Thoracic aorta (tissue), 2 donors: ENCODE data around the gene CLASP1. TPM values are rescaled to one million over a fixed set of nuclear protein-coding genes. Genes with fewer than 3 reads are reported as not detected.

Source experiments
- ATAC-seq: fragments of 150-250 bp; one replicate; pipeline ENCODE4 v1.8.0; 2017; ENCODE audit warnings: low read depth; ENCODE audit not compliant: insufficient number of reproducible peaks, low FRiP score
- DNase-seq: peaks from one replicate; pipeline ENCODE4 v3.0.0-alpha.2; 2020; ENCODE audit warnings: low spot score
- H3K27ac ChIP-seq, 2 donors: fragments of 200-600 bp; sonication (generic); 1 replicate in 1 of 2; 2 replicates in 1 of 2; pipeline ENCODE4 v1.5.1; 2016; ENCODE audit warnings: mild to moderate bottlenecking in 2 of 2, moderate library complexity in 2 of 2
- H3K27me3 ChIP-seq: fragments of 200-600 bp; sonication (generic); replicated peaks from 2 replicates; pipeline ENCODE4 v1.6.0; 2016; ENCODE audit warnings: mild to moderate bottlenecking; ENCODE audit not compliant: insufficient read depth
- H3K36me3 ChIP-seq: fragments of 200-600 bp; sonication (generic); one replicate; pipeline ENCODE4 v1.5.1; 2016
- H3K4me1 ChIP-seq, 2 donors: fragments of 200-600 bp; sonication (generic); 1 replicate in 1 of 2; 2 replicates in 1 of 2; pipeline versions ENCODE4 v1.5.1 to v1.6.0; 2016; ENCODE audit warnings: low read depth in 2 of 2, mild to moderate bottlenecking in 1 of 2; ENCODE audit not compliant: control insufficient read depth in 1 of 2
- H3K4me3 ChIP-seq: fragments of 200-600 bp; sonication (generic); 2 replicates; pipeline ENCODE4 v1.5.1; 2016; ENCODE audit warnings: mild to moderate bottlenecking
- H3K9me3 ChIP-seq: fragments of 200-600 bp; sonication (generic); 2 replicates; pipeline ENCODE4 v1.5.1; 2016
- CTCF ChIP-seq: fragments of 200-600 bp; sonication (generic); IDR thresholded peaks from one replicate; pipeline ENCODE4 v1.5.1; 2019; ENCODE audit warnings: antibody characterized with exemption
- total RNA-seq, 2 donors: library from RNA; depleted of rRNA; stranded (reverse); fragments of >200 nt; gene quantifications; one replicate each; pipeline versions ENCODE4 v1.1.0 to v1.2.3, GENCODE V29; 2016

CLASP1 gene
- total RNA-seq, 2 donors from 2014 or later, result 69.7 to 113 TPM

GRCh38 chr2:121584741-121585140, 64.5 kb downstream of the CLASP1 start:
- TF ChIP-seq CTCF, result no peak

GRCh38 chr2:121583555-121583954, 65.7 kb downstream of the CLASP1 start:
- Histone ChIP-seq H3K36me3 (no peaks in the 10 kb centered on the region), H3K27me3 (no peaks in the 10 kb centered on the region), H3K4me3 (no peak overlapping the region), H3K27ac (no peak overlapping the region), H3K4me1 (peaks cover 20 to 29% of the 10 kb centered on the region in 2 donors), H3K9me3 (no peaks in the 10 kb centered on the region)
- TF ChIP-seq CTCF, result no peak
- no peak for DNase-seq
- no peak for ATAC-seq

More at GRCh38 chr2:121584741-121585140, 64.5 kb downstream of the CLASP1 start:
- H3K9me3 ChIP-seq, result no peaks in the 10 kb centered on the region
- no peaks in the 10 kb centered on the region for H3K36me3 ChIP-seq
- DNase-seq, result no peak
- H3K4me1 ChIP-seq, result peaks cover 12 to 17% of the 10 kb centered on the region in 2 donors
- no peak overlapping the region for H3K27ac ChIP-seq
- no peak for ATAC-seq
- no peak overlapping the region for H3K4me3 ChIP-seq
- no peaks in the 10 kb centered on the region for H3K27me3 ChIP-seq

GRCh38 chr2:121582272-121582671, 67.0 kb downstream of the CLASP1 start:
- no peak overlapping the region for H3K4me3 ChIP-seq
- no peaks in the 10 kb centered on the region for H3K9me3 ChIP-seq
- H3K27ac ChIP-seq, result no peak overlapping the region
- H3K36me3 ChIP-seq, result no peaks in the 10 kb centered on the region
- peaks cover 20 to 27% of the 10 kb centered on the region in 2 donors for H3K4me1 ChIP-seq
- DNase-seq (no peak), ATAC-seq (no peak)
- H3K27me3 ChIP-seq, result no peaks in the 10 kb centered on the region
- no peak for TF ChIP-seq CTCF

GRCh38 chr2:121579309-121579708, 70.0 kb downstream of the CLASP1 start:
- Histone ChIP-seq H3K9me3 (no peaks in the 10 kb centered on the region), H3K4me1 (peaks cover 20 to 28% of the 10 kb centered on the region in 2 donors), H3K27ac (no peak overlapping the region), H3K36me3 (no peaks in the 10 kb centered on the region), H3K27me3 (no peaks in the 10 kb centered on the region), H3K4me3 (no peak overlapping the region)
- no peak for TF ChIP-seq CTCF
- DNase-seq (no peak), ATAC-seq (no peak)

- Histone ChIP-seq H3K4me3 (no peak overlapping the region), H3K9me3 (no peaks in the 10 kb centered on the region), H3K4me1 (peaks cover 25 to 43% of the 10 kb centered on the region in 2 donors), H3K36me3 (no peaks in the 10 kb centered on the region), H3K27me3 (no peaks in the 10 kb centered on the region), H3K27ac (no peak overlapping the region)
- no peak for ATAC-seq
- no peak for DNase-seq
- no peak for TF ChIP-seq CTCF
These were observed 71.9 kb downstream of the CLASP1 start for GRCh38 chr2:121577381-121577780.
